Measurements from ENCODE around the gene B3GALT6.

Gene B3GALT6

DNA sequence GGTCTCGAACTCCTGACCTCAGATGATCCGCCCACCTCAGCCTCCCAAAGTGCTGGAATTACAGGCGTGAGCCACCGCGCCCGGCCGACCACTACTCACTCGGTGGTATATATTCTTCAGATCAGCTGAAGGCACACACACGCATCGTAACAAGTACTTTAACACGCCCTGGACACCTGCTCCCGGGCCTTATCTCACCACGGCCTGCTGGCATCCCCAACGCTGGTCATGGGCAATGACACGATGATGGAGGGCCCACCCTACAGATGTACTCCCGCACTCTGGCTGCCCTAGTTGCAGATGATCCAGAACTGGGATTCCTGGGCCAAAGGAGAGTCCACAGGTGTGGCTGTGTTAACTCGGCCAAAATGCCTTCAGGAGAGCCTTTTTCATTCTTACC, 30.0 kb downstream of the B3GALT6 start:
- no peak overlapping the region for H3K4me3 ChIP-seq (replicated peaks; ENCODE audit: low read depth, low read length)
- no peak for TF ChIP-seq CTCF (IDR thresholded peaks at IDR 0.05; ENCODE audit: low read length, missing control alignments)
- DNase-seq (ENCODE audit: low read depth), result no peak

DNA sequence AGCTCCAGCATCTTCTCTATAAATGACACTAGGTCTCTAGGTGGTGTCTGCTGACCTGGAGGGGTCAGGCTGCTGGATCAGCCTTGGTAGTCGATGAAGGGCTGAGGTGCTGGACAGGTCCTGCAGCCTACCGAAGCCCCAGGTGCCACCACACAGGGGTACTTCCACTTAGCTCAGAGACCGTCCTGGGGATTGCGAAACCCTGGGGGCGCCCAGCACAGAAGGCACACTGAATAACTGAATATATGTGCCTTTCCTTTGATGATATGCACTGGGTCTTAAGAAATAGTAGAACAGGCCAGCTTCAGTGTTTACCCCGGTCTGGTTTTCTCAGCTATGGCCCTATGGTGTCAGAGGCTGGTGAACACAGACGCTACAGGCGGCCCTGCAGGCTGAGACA, 30.7 kb downstream of the B3GALT6 start:
- no peak for DNase-seq (ENCODE audit: low read depth)
- H3K4me3 ChIP-seq (replicated peaks; ENCODE audit: low read depth, low read length), result no peak overlapping the region
- TF ChIP-seq CTCF (IDR thresholded peaks at IDR 0.05; ENCODE audit: low read length, missing control alignments), result no peak

DNA sequence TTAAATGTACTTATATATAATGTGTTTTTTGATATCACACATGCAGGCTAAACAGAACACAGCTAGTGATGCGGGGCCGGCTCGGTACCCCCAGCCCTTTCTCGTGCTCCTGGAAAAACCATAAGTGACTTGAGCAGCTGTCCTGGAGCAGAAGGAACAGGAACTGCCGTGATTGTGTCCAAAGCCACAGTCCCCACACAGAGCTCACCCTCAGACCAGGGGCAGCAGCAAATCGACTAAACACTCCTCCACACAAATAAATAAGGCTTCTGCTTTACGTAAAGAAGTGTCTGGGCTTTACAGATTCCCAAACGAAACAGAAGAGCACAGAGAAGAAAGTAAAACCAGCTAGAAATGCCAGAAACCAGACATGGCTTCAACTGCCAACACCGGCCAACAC, 32.0 kb downstream of the B3GALT6 start:
- DNase-seq (ENCODE audit: low read depth), result no peak
- H3K4me3 ChIP-seq (replicated peaks; ENCODE audit: low read depth, low read length), result no peak overlapping the region
- no peak for TF ChIP-seq CTCF (IDR thresholded peaks at IDR 0.05; ENCODE audit: low read length, missing control alignments)

DNA sequence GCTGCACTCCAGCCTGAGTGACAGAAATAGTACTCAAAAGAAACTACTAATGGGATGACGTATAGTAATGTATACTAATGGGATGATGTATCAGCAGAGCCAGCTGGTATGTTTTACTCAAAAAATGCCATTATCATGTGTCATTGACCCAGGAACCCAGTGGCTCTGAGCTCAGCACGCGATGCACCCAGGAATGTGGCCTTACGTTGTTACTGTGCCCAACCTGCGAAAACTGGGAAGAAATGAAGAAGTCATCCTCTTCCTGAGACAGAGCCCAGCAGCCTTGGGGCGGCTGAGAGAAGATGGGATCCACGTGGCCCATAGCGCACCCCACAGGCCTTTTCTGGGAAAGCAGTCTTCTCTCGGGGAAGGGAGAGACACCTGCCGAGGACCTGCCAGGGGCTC, 32.8 kb downstream of the B3GALT6 start:
- H3K4me3 ChIP-seq (replicated peaks; ENCODE audit: low read depth, low read length), result no peak overlapping the region
- DNase-seq (ENCODE audit: low read depth), result peak; percentile 93
- peak; percentile 48 for TF ChIP-seq CTCF (IDR thresholded peaks at IDR 0.05; ENCODE audit: low read length, missing control alignments)

GRCh38 chr1:1267488-1268283, 35.6 kb downstream of the B3GALT6 start:
- no peak for TF ChIP-seq CTCF (IDR thresholded peaks at IDR 0.05; ENCODE audit: low read length, missing control alignments)
- DNase-seq (ENCODE audit: low read depth), result no peak

GRCh38 chr1:1268284-1268682, 36.2 kb downstream of the B3GALT6 start:
- H3K4me3 ChIP-seq (replicated peaks; ENCODE audit: low read depth, low read length), result no peak overlapping the region
- DNase-seq (ENCODE audit: low read depth), result no peak
- no peak for TF ChIP-seq CTCF (IDR thresholded peaks at IDR 0.05; ENCODE audit: low read length, missing control alignments)

More at GRCh38 chr1:1267488-1268283, 35.6 kb downstream of the B3GALT6 start:
- no peak overlapping the region for H3K4me3 ChIP-seq (replicated peaks; ENCODE audit: low read depth, low read length)

- peak; percentile 67 for DNase-seq (ENCODE audit: low read depth)
- peak overlapping the region; percentile 15 for H3K4me3 ChIP-seq (replicated peaks; ENCODE audit: low read depth, low read length)
- no peak for TF ChIP-seq CTCF (IDR thresholded peaks at IDR 0.05; ENCODE audit: low read length, missing control alignments)
Measured at GRCh38 chr1:1270813-1271212, 38.8 kb downstream of the B3GALT6 start.
